Activated CD8-positive, alpha-beta memory T cell treated with anti-CD3 and anti-CD28 coated beads, Interleukin-2, amount 50 U/mL, for 24 hours (primary cell): ENCODE results near the gene RENBP.

Experiments used
- DNase-seq: peaks from one replicate; pipeline ENCODE4 v3.0.0-alpha.2; 2020; ENCODE audit errors: extremely low read depth

RENBP gene

DNA sequence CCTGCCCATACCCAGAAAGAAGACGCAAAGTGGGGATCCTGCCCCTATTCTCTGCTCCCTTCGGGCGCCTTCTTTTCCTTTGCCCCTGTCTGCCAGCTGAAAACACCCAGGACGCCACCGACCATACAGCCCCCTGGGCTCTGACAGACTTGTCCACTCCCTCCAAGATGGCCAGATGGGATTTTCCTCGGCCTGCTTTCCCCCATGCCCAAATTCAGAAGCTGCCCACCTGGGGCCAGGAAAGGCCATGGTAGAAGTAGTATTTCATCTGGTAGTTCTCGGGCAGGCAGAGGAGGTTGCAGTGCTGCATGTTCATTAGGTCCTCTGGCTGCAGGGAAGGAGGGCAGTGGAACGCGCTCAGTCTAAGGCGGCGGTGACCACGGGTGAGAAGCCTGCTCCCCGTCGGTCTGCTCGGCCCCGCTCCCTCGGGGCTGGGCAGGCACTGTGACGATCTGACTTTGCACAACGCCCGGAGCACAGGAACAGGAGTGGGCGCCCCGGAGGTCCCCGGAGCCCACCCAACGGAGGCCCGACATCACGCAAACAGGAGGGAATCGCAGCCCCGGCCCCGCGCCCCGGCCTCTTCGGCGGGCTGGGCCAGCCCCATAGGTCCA lies 10.2 kb downstream of the RENBP start:
- no peak for DNase-seq

DNA sequence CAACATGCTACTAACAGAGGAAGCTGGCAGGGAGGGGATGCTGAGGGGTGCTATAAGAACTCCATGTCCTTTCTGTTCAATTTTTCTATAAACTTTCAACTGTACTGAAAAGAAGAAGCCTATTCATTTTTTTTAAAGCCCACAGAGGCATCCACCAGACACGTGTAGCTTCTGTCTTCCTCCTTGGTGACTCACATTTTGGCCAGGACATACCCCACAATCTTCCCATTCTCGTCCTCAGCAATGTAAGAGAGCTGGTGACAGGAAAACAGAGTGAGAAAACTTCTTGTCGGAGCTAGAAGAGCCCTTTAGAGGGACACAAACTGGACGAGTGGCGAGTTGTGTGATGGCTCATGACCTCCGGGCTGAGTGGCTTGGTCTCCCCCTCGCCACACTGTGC lies 10.7 kb downstream of the RENBP start:
- no peak for DNase-seq

DNA sequence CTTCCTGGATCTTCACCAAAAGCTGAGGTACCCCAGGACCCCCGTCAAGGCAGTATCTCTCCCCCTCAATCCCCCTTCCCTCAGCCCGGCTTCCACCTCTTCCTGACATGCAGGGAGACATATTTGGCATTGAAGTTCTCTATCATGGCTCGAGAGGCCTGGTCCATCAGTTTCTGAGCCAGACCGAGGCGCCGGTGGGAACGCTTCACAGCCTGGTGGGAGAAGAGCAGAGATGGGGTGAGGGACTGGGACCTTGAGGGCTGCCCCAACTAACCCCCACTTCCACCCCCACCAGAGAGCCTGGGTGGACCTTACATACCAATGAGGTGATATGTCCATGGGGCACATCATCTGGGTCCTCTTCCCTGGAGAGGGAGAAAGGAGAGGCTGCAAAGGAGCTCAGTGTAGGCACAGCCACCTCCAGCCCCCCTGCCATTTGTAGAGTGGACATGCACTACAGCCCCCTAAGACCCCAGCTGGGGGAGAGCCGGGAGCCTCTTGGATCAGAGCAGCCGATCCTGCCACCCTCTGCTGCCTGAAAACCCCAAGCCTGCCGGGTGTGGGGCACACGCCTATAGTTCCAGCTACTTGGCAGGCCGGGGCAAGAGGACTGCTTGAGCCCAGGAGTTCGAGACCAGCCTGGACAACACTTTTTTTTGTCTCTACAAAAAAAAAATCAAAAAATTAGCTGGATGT lies 12.1 kb downstream of the RENBP start:
- no peak for DNase-seq

DNA sequence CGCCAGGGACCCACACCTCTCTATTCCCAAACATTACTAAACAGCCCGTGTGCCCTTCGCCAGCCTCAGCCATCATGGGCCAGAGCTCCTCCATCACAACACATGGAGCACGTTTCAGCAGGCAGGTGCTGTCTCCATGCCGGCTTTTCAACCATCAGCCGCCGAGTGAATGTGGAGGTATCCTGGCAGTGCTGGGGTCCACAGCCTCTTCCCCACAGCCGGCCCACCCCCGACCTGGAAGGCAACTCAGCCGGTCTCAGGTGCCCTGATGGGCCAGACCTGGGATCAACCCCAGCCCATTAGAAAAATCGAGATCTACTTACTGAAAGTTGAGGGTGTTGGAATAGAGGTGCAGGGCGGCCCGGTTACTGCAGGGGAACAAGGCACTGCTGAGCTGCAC lies 12.7 kb downstream of the RENBP start:
- DNase-seq = no peak

DNA sequence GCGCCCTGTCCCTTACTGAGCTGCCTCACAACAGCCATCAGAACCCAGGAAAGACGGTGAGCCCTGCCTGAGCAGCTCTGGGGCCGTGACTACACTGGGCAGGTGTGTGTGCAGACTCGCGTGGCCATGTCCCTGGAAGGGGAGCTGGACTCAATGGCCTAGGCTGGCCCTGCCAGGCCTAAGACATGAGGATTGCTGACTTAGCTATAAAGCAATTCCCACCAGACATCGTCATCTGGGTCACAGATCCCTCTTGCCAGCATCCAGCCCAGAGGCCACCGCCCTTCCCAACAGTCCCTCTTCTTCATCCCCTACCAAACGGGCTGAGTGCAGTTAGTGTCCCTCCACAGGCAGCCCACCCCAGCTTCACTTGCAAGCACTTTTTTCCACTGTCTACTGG lies 13.3 kb downstream of the RENBP start:
- DNase-seq = no peak

DNA sequence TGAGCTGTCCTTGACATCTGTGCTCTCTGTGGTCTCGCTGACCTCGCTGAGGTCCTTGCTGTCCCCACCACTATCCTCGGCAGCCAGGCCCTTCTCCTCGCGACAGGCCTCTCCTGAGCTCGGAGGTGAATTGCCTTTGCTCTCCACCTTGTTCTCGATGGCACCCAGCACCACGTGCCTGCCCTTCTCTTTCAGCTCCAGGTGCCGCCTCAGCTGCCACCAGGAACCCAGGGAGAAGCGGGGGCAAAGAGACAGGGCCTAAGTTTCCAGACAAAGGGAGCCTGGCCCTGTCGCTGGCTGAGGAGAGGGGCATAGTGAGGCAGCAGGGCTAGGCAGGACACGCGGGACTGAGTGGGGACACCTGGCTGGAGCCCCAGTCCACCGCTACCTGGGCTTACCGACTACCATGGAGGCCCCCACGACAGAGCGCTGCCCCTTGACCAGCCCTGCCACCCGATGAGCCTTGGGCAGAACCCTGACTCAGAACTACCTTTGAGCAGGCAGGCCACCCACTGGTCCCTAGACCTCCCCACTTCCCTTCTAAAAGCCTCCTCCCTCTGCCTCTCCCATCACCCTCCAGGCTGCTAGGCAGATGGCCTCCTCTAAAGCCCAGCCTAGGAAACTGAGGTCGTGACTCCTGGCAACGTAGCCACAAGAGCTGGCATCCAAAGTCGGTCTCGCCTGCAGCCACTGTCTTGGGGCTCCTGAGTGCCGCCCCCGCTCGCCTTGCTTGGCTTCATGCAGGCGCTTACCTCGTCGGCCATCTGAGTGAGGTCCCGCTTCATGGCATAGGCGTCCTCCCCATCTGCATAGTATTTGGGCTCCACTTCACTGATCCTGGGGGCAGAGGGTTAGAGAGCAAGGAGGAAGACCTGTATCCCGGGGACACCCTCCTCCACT lies 14.2 kb downstream of the RENBP start:
- DNase-seq = no peak

DNA sequence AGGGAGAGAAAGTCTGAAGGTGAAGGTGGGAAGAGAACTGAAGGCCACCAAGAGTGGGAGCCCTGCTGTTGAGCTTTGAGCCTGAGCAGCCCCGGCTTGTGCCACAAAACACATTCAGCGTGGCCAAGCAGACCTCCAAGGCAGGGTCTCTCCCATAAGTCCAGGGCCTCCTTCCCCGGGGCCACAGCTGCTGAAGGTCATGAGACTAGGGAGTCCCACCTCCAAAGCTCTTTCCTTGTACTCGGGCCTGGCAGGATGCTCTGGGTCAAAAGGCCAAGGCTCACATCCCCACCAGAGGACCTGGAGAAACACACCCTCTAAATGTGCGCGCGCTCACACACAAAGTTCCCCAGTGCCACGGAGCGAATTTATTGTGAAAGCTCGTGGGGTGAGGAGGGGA lies 14.9 kb downstream of the RENBP start:
- DNase-seq = no peak

DNA sequence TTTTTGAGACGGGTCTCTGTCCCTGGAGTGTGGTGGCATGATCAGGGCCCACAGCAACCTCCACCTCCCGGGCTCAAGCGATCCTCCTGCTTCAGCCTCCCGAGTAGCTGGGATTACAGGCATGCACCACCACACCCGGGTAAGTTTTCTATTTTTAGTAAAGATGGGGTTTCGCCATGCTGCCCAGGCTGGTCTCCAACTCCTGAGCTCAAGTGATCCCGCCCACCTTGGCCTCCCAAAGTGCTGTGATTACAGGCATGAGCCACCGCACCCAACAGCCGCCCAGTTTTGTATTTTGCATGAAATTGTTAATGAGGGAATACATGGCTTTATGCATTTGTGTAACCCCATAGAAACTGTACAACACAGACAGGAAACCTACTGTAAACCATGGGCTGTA lies 15.6 kb downstream of the RENBP start:
- no peak for DNase-seq

DNA sequence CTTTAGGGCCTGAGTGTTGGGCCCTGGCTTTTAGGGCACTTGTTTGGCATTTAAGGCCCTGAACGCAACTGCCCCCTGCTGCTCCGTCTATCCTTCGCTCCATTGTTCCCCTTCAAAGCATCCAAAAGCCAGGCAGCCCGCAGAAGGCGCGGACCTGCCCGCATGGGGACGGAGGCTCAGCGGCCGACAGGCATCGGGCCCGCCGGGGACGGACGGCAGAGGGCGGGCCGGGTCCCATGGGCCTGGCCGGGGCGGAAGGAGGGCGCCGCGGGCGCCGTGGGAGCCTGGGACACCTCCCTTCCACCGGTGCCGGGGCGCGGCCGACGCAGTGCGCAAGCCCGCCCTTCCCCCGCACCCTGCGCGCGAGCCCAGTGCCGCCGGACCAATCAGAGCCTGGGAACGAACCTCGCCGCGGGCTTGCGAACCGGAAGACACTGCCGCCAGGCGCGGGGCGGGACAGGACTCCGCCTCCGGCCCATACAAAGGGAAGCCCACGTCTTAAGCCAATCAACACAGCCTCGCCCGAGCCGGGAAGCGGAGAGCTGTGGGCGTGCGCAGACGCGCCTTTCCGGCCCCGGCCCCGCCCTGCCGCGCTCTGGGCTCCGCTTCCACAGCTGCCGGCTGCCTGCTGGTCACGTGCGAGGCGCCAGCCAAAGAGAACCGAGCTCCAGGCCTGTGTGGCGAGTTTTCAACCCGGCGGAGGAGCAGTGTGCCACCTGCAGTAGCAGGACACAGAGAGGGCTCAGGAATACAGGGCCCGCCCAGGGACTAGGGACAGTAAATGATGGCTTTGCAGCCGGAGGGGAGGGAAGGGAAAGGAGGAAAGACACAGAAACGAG lies 16.3 kb downstream of the RENBP start:
- peak; percentile 73 for DNase-seq

DNA sequence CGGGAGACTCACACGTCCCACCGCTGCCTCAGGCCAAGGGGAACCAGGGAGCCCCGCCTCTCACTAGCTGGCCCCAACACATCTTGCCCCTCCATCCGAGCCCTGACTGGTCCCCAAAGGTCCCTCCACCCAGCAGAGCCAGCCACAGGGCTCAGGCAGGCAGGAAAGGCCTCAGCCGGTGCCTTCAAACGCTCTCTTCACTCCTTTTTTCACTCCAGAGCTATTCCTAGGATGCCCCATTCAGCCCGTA lies 16.8 kb downstream of the RENBP start:
- no peak for DNase-seq

DNA sequence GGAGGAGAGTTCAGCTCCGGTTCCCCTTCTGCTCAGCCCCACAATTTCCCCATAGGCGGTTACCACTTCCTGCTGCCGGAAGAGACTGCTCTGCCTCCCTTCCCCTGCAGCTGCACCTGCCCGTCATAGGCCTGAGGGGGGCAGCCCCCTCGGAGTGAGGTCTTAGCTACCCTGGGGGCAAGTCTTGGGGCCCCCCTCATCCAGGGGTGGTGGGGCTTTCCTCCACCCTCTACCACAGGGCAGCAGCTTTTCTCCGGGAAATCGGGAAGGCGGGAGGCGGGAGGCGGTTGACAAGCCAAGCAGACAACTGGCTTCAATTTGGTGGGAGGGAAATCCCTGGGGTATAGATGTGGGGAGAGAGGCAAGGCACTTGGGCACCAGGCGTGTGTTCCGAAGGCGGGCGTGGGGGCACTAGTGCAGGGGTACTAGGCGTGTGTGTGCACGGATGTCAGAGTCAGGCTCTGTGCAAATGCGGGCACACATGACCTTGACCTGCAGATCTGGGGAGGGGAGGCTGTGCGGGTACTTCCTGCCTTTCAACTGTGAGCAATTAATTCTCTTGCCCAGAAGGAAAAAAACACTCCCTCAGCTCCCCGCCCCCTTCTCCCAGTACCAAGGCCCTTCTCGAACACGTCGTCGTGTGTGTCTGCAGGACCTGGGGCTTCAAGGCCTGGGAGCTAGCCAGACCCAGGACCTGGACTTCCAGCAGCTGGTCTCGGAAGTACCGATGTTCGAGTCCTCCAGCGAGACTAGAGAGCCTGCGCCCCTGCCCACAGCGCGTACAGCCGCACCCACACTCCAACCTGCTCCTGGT lies 17.4 kb downstream of the RENBP start:
- no peak for DNase-seq

DNA sequence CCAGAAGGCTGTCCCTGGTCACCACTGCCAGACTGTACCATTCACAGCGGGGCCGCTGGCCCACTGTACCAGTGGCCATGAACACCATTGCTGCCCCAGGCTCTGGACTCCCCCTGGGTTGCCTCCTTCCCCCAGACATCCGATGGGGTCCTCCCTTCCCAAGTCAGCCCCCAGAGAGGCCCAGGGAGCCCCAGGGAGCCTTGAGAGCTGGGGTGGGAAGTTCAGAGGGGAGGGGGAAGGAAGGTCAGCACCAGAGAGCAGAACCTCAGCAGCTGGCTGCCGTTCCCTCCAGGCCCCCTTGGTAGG lies 17.9 kb downstream of the RENBP start:
- no peak for DNase-seq

DNA sequence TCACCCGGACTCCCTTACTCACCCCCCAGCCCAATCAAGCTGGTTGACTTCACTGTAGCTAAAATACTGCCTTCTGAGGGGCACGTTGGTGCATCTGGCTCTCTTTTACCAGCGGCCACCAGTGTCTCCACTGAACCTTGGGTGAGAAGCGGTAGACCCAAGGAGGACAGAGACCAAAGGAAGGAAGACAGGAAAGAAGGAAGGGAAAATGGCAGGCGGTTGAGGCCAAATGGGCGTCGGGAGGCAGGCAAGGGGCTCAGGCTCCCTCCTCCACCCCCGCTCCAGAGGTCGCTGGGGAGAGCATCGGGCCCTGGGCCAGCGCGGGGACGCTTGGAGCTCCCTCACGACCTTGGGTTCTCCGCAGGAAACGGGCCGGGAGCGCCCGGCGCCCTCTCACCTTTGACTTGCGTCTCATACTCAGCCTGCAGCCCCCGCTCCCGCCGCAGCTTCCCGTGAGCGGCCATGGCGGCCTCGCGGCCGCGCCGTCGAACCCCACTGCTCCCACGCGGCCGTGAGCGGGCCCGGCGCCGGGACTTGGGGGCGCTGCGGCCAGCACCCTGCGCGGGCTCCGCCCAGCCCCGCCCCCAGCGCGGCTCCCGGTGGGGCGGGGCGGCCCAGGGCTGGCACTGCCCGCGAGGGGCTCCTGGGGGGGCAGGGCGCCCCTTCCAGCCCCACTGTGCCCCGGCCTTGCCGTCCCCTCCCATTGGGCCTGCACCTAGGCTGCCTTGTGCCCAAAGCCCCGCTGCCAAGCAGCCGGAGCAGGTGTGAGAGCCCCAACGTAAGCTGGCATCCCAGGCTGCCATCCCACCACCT lies 18.5 kb downstream of the RENBP start, which contains the start of gene ARHGAP4:
Gene ARHGAP4 (minus strand): TSS at position 526 of the 813 bp plus-strand sequence. CDS start 62 bp downstream, at position 464.
- no peak for DNase-seq

DNA sequence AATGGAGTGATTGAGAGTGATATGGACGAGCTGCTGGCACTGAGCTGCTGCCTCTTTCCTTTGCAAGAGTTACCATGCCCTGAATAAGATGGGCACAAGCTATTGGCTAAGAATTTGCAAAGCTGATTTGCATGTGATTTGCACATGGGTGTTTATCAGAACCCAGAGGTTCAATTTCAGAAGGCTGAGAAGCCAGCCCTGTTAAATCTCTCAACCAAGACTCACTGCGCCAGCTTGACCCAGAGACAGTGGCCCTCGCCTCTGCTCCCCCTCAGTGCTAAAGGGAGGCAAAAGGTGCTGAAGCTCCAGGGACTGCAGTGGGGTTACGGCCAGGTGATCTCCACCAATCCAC lies 19.1 kb downstream of the RENBP start:
- no peak for DNase-seq

DNA sequence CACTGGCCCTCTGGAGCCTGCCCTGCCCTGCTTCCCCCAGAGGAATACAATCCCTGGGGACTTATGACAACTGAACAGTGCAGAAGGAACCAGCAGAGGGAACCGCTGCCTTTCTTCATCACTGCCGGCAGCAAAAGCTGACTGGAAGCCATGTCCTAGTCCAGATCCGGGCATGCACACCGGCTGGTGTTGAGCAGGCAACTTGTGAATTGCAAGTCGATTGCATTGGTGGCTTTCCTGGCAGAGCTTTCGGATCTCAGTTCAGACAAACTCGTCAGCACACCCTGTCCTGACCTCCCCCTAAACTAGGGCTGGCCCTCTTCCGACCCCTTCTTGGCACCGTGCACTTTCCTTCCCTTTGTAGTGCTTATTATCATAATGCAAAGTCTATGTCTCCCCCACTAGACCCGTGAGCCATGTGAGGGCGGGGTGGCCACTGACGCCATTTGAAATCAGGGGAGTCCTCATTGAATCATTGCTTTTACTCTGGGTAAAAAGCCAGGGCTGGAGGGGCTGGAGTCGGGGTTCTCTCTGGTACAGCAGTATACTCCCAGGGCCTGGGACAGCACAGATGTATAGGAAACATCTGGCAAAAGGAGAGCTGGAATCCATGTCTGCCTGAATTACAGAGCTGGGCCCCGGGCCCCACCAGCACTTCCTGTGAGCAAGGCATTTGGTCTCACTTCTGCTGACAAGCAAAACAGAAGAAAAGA lies 20.1 kb downstream of the RENBP start:
- no peak for DNase-seq

DNA sequence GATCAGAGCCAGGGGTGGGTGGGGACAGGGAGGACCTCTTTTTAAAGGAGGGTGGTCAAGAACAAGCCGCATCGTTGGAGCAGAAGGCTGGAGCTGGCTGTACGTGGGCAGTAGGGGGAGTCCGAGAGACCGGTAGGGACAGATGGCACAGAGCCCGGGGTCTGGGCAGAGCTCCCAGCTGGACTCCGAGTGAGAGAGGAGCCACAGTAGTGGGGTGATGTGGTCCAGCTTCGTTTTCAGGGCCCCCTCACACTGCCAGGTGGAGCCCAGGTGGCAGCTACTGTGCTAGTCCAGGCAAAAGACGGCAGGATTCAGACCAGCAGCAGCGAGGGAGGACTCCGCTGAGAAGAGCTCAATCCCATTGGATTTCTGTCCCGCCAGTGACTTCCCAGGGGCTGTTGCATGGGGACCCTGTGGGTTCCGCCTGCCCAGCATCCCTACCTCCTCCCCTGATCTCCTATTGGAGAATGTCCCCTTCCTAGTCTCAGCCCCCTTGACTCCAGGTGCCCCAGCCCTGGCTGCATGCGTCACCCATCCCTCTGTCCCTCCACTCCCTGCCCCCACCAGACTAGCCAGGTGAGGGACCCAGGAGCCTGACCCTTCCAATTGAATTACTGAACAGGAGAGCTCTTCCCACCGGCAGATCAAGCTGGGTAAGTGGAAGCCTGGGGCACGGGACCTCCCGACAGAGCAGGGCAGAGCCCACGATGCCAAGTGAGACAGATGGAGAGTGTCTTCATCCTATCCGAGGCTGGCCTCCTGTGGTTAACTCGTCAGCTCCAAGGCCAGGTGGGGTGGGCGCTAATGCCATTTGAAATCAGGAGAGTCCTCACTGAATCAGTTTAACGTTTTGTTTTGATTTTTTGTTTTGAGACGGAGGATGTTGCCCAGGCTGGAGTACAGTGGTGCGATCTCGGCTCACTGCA lies 21.2 kb downstream of the RENBP start:
- no peak for DNase-seq

DNA sequence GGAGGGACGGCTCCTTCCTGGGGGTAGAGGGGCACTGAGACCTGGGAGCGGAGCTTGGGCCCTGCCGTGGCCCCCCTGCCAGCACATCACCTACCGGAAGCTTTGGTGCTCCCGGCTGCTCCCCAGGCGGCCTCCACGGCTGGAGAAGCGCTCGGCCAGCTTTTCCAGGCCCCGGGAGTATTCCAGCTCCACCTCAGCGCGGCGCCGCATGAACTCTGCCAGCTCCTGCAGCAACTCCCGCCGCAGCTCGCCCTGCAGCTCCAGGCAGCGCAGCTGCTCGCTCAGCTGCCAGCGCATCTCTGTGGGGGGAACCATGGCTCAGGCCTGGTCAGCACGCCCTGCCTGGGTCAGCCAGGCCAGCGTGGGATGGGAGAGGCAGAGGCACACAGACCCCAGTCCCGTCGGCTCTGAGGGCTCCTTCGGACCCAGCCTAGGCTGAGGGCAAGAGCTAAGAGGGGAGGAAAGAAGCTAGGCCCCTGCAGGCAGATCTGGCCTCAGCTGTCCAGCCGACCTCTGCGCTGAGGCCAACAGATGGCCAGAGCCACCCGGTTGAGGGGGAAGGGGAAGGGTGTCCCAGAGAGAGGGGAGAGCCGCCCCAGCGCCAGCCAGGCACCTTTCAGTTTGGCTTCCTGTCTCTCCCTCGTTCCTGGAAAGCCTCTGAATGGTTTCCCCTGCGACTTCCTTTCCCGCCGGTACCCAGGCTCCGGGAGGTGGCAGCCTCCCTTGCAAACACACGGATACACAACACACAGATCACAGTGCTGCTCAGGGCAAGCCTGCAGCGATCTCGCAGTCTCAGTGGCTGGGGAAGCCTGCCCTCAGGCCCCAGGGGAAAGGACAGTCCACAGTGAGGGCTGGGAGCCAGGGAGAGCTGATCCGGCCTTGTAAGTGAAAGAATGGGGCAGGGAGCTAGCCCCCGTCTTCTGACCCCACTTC lies 22.7 kb downstream of the RENBP start:
- no peak for DNase-seq

DNA sequence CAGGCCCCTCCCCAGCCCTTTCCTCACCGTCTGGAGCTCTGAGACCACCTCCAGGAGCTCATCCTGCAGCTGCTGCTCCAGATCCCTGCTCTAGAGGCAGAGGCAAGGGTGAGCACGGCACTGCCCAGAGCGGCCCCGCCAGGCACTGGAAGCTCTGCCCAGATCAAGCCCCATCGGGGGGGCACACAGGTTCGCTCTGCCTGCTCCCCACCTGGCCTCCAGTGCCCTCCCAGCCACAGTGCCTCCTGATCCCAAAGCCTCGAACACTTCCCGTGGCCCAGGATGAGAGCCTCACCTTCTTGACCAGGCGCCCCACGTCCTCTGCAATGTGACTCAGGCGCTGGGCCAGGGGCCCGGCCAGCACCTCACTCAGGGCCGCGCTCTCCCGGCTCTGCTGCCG lies 23.4 kb downstream of the RENBP start:
- no peak for DNase-seq
